Stimulated activated CD8-positive, alpha-beta memory T cell treated with anti-CD3 and anti-CD28 coated beads, Interleukin-15, amount 100 ng/mL, for 4 hours (primary cell): ENCODE results near the gene GPR39.

ENCODE experiments used
- DNase-seq, 2 donors: peaks; one replicate each; pipeline ENCODE4 v3.0.0-alpha.2; 2020; ENCODE audit warnings: low read depth in 2 of 2

Gene GPR39

GRCh38 chr2:132604561-132604960 is 188.0 kb downstream of the GPR39 start:
- no peak for DNase-seq

DNA sequence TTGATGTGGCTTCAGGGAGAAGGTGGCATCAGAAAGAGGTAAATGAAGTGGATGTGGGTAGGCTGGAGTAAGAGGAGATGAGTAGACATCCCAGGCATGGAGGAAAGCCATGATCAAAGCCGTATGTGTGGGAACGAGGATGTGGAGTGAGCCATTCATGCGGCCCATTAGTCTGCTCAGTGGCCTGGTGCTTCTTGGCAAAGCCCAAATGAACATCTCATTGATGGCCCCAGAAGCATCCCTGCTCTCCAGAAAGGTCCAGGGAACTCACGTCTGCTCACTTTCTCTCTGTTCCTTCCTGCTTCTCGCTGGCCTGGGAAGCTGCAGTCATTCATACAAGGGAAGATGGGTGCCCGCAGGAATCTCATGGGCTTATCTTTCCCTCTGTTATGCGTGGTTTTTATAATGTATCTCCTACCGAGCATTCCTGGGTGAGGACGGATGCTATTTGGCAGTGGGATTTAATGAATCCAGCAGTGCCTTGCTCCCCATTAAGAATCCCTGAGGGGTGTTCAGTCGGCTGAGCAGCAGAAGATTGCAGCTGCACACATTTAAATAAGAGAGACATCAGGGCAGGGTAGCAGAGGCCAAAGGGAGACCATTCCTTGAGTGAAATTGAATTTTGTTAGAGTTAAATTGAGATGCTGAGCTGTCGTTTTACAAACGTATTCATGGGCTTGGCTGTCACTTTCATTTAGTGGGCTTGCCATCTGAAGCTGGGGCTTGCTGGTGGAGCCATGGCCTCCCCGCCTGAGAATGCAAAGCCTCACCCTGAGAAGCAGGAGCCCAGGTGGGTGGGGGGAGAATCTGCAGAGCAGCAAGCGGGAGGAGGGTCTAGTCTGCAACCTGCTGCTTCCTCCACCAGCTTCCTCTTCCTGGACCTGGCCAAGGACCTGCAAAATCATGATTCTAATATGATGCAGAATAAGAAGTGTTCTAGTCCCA is 188.9 kb downstream of the GPR39 start:
- no peak for DNase-seq

DNA sequence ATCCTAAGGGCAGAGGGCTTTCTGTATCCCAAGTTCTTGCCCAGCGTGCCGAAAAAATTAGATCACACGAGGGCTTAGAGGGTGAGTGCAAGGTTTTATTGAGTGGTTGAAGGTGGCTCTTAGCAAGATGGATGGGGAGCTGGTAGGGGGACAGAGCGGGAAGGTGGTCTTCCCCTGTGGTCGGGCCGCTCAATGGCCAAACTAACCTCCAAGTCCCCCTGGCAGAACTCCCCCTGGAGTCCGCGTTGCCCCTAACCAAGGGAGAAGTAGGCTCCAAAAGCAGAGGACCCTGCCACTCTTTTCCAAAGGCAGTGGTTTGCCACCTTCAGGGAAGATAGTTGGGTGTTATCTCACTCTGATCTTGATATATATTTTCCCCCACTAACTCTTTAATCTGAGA is 190.0 kb downstream of the GPR39 start:
- no peak for DNase-seq

DNA sequence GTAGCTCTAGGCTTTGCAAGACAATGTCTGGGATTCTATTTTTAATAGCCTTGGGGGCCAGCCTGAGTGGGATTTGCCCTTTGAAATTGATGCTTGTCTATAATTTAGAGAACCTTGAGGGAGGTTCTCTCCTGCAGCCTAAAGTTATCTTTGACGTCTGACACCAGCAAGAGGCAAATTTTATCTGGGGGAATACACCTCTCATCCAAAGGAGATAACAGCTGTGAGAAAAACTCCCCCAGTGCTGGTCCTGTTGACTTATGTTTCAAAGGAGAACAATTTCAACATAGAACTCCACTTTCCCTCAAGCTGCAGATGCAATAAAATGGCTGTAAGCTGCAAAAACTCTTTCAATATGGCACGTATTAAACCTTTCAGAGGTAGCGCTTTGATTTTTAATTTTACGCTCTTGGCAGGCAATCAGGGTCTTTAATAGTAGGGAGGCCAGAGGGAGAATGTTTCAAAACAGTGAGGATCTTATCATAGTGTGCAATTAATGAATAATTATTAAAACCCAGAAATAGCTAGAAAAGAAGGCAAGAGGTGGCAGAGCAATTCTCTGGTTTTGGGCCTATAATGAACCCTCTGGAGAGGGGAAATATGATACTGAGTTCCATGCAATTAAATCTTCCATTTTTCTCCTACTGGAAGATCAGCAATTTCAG is 191.0 kb downstream of the GPR39 start:
- no peak for DNase-seq

DNA sequence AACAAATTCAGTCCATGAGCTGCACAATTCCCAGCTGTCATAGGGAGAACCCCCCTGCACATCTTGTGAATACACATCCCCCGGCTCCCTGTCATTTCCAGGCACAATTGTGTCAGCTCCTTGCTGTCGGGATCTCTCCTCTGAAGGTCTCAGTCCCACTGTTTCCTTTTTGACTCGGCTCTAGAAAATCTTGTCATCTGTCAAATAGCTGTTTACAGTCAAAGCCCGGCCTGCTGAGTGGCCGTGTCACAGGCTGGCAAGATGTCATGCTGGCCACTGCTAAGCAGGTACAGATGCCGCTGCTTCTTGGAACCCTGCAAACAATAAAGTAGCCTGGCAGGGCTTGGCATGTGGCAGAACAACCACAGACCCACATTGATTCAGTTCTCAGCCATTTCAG is 191.7 kb downstream of the GPR39 start:
- DNase-seq = no peak

GRCh38 chr2:132609101-132609890 is 192.7 kb downstream of the GPR39 start:
- no peak for DNase-seq

- DNase-seq = no peak
These were observed 195.1 kb downstream of the GPR39 start for GRCh38 chr2:132611719-132612118.

DNA sequence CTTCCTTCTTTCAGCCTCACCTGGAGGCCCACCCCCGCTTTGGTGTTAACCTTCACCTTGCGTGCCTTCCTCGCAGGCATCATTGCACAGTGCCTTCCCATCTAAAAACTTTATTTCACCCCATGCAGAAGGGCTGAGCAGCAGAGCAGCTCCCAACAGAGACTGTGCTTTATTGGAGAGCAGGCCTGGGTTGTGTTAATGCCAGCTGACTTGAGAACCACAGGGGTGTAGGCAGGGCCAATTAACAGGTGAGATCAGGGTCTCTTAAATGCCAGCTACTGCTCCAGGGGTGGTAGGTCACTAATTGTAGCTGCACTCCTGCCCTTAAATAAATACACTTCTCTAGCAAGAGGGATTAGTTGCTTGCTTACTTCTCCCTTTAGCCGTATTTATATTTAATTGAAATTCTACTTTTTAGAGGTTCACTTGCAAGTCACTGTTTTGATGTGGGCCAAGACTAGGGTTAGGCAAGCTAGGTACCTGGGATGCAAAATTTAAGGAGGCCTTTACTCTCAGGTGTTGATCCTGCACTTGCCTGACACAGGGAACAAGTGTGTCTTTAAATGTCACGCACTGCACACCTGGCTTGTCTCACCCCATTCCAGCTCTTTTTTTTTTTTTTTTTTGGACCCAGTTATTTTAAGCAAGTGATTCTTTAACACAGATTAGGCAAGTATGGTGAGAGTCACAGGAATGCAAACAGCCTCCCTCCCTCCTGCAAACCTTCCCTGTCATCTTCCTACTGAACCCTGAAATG is 198.9 kb downstream of the GPR39 start:
- DNase-seq = no peak

GRCh38 chr2:132617989-132618388 is 201.4 kb downstream of the GPR39 start:
- no peak for DNase-seq

- DNase-seq = no peak
These were observed 202.1 kb downstream of the GPR39 start for GRCh38 chr2:132618734-132619133.

- no peak for DNase-seq
These were observed 203.5 kb downstream of the GPR39 start for GRCh38 chr2:132620115-132620514.

DNA sequence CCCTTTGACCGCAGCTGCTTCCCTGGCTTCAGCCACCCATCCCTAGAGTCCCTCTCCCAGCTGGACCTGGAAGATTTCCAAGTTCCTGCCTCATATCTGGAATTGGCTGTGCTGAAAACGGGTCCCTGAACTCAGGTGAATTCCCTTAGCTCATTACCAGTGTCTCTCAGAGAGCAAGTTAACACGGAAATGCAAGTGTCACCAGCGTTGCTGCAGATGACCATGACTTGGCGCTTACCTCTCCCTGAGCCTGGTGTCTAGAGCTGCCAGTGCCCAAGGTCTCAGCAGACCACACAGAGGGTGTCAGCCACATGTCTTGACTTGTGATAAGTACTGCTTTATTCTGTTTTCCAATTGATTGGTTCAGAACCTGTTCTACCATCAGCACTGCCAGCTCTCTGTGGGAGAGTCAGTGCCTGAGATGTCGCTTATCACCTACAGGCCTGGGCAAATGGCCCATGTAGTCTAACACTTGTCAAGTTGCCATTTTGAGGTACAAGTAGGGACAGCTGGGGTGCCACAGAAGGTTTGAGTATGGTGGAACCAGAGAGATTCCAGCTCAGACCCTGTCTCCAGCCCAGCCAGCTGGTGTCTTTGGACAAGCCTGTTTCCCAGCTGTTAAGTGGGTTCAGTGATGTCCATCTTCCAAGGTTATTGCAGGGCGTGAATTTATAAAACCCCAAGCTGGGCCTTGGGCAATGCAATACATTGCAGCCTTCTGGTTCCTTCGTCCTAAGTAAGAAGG is 204.7 kb downstream of the GPR39 start:
- DNase-seq = no peak

DNA sequence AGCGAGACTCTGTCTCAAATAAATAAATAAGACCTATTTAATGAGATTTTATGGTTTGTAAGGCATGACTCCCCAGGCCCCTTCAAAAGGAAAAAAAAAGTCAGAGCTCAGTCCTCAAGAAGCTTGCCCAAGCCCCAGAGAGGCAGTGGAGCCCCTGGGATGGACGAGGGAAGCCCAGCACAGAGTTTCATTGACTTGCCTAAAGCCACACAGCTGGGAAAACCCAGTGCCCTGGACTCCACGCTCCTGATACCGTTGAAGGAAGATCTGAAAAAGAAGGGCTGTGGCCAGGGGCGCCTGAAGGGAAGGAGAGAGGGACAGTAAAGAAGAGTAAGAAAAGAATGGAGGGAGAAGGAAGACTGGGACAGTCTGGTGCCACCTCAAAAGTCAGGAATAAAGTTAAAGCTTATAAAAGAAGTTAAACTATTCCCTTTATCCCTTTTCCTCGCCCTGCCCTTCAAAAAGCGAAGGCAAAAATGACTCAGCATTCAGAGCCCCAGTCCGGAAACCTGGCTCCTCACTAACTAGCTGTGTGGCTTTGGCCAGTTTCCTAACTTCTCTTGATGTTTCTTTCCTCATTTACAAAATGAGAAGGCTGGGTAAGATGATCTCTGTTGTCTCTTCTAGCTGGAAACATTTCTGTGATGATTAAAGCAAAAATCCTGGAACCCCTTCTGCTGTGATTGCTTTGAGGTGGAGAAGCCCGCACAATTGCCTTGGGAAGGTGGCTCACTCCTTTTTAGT is 206.7 kb downstream of the GPR39 start:
- DNase-seq = no peak

- DNase-seq = no peak
These were observed 210.9 kb downstream of the GPR39 start for GRCh38 chr2:132627536-132627935.

- DNase-seq = no peak
These were observed 215.5 kb downstream of the GPR39 start for GRCh38 chr2:132632000-132632649.

DNA sequence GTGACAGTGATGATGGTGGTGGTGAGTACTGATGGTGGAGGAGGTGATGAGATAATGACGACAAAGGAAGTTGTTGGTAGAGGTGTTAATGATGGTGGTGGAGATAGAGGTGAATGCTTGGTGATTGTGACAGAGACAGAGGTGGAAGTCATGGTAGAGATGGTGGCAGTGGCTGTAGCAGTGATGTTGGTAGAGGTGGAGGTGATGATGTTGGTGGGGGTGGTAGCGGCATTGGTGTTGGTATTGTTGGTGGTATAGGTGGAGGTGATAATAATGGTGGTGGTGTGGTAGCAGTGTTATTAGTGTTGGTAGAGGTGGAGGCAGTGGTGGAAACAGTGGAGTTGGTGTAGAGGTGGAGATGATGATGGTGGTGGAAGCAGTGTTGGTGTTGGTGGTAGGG is 217.0 kb downstream of the GPR39 start:
- DNase-seq = no peak

GRCh38 chr2:132636346-132636745 is 219.7 kb downstream of the GPR39 start:
- no peak for DNase-seq

GRCh38 chr2:132638313-132639040 is 221.9 kb downstream of the GPR39 start:
- DNase-seq = no peak

DNA sequence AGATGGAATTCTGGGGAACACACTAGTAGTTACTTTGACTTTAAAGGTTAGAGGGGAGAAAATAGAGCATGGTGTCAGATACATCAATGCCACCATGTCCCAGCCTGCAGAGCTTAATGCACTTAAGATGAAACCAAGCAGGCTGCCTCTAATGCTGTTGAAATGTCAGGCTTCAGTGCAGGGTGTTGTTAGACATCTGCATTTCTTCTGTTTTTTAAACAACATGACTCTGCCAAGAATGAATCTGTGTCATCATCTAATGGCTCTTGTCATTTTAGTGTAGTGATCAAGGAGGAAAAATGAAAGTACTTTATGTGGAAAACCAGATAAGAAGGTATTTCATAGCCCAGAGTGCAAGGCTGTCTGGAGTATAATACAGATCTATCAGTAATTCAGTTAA is 223.5 kb downstream of the GPR39 start:
- no peak for DNase-seq
